H9 (cell line): ENCODE results near the gene ARL16. TPM values are rescaled to one million over a fixed set of nuclear protein-coding genes. Genes with fewer than 3 reads are reported as not detected.

Experiments used
- DNase-seq: peaks from one replicate; pipeline ENCODE4 v3.0.0-alpha.2; 2017
- H2AFZ ChIP-seq: one replicate; pipeline ENCODE4 v1.6.1; 2013; ENCODE audit warnings: mild to moderate bottlenecking, low read length, control low read depth, moderate library complexity
- H2AK5ac ChIP-seq: 2 replicates; pipeline ENCODE4 v1.6.1; 2013; ENCODE audit warnings: low read length, control low read depth, mixed read lengths; ENCODE audit not compliant: insufficient read length
- H2BK120ac ChIP-seq: one replicate; pipeline ENCODE4 v1.6.1; 2013; ENCODE audit warnings: low read depth, mild to moderate bottlenecking, low read length, control low read depth, inconsistent platforms; ENCODE audit not compliant: poor library complexity, severe bottlenecking
- H2BK12ac ChIP-seq: 2 replicates; pipeline ENCODE4 v1.6.1; 2013; ENCODE audit warnings: low read length, control low read depth, mixed read lengths, low read depth; ENCODE audit not compliant: insufficient read length
- H2BK15ac ChIP-seq: 2 replicates; pipeline ENCODE4 v1.6.1; 2013; ENCODE audit warnings: low read depth, low read length, control low read depth
- H2BK20ac ChIP-seq: one replicate; pipeline ENCODE4 v1.6.1; 2013; ENCODE audit warnings: low read depth, mild to moderate bottlenecking, low read length, control low read depth, inconsistent platforms; ENCODE audit not compliant: poor library complexity, severe bottlenecking
- H2BK5ac ChIP-seq: 2 replicates; pipeline ENCODE4 v1.6.1; 2013; ENCODE audit warnings: low read length, control low read depth, mixed read lengths; ENCODE audit not compliant: insufficient read length
- H3K14ac ChIP-seq: 2 replicates; pipeline ENCODE4 v1.6.1; 2013; ENCODE audit warnings: low read length, control low read depth; ENCODE audit not compliant: insufficient read depth
- H3K18ac ChIP-seq: 2 replicates; pipeline ENCODE4 v1.6.1; 2013; ENCODE audit warnings: low read depth, mild to moderate bottlenecking, mixed read lengths, low read length, control low read depth; ENCODE audit not compliant: insufficient read length
- H3K23ac ChIP-seq: 2 replicates; pipeline ENCODE4 v1.6.1; 2013; ENCODE audit warnings: low read length, control low read depth, mixed read lengths, low read depth; ENCODE audit not compliant: insufficient read length
- H3K23me2 ChIP-seq: 2 replicates; pipeline ENCODE4 v1.6.1; 2013; ENCODE audit warnings: low read depth, mild to moderate bottlenecking, mixed read lengths, low read length, control low read depth; ENCODE audit not compliant: insufficient read length, poor library complexity, severe bottlenecking
- H3K27ac ChIP-seq: 2 replicates; pipeline ENCODE4 v1.5.1; 2013; ENCODE audit warnings: low read length, control low read depth, mixed read lengths, low read depth; ENCODE audit not compliant: insufficient read length
- H3K27me3 ChIP-seq: 2 replicates; pipeline ENCODE4 v1.6.1; 2013; ENCODE audit warnings: low read length, control low read depth, inconsistent platforms; ENCODE audit not compliant: insufficient read depth
- H3K4ac ChIP-seq: 2 replicates; pipeline ENCODE4 v1.6.1; 2013; ENCODE audit warnings: low read depth, mild to moderate bottlenecking, control low read depth, inconsistent platforms, low read length, moderate library complexity
- H3K4me1 ChIP-seq: 2 replicates; pipeline ENCODE4 v1.6.1; 2013; ENCODE audit warnings: low read length, control low read depth, inconsistent platforms; ENCODE audit not compliant: insufficient read depth
- H3K4me2 ChIP-seq: 2 replicates; pipeline ENCODE4 v1.6.1; 2013; ENCODE audit warnings: low read length, control low read depth, mixed read lengths; ENCODE audit not compliant: insufficient read length, insufficient read depth
- H3K56ac ChIP-seq: 2 replicates; pipeline ENCODE4 v1.6.1; 2013; ENCODE audit warnings: low read depth, mild to moderate bottlenecking, mixed read lengths, low read length, control low read depth; ENCODE audit not compliant: insufficient read length
- H3K79me1 ChIP-seq: 2 replicates; pipeline ENCODE4 v1.6.1; 2013; ENCODE audit warnings: low read depth, mild to moderate bottlenecking, moderate library complexity, low read length, control low read depth, inconsistent platforms; ENCODE audit not compliant: insufficient read depth, poor library complexity, severe bottlenecking
- H3K79me2 ChIP-seq: 2 replicates; pipeline ENCODE4 v1.6.1; 2013; ENCODE audit warnings: low read length, control low read depth, inconsistent platforms; ENCODE audit not compliant: insufficient read depth
- H3K9ac ChIP-seq: 2 replicates; pipeline ENCODE4 v1.6.1; 2013; ENCODE audit warnings: low read length, control low read depth, mixed read lengths; ENCODE audit not compliant: insufficient read length; ENCODE audit errors: extremely low read depth
- H3K9me3 ChIP-seq: one replicate; pipeline ENCODE4 v1.6.1; 2013; ENCODE audit warnings: low read depth, low read length, inconsistent platforms; ENCODE audit not compliant: control insufficient read depth
- H3T11ph ChIP-seq: one replicate; pipeline ENCODE4 v1.6.1; 2013; ENCODE audit warnings: mild to moderate bottlenecking, low read length, control low read depth, inconsistent platforms
- H4K20me1 ChIP-seq: one replicate; pipeline ENCODE4 v1.6.1; 2013; ENCODE audit not compliant: control insufficient read depth, insufficient read length, insufficient read depth
- H4K5ac ChIP-seq: 2 replicates; pipeline ENCODE4 v1.6.1; 2013; ENCODE audit warnings: low read depth, mild to moderate bottlenecking, mixed read lengths, low read length, control low read depth; ENCODE audit not compliant: insufficient read length
- H4K8ac ChIP-seq: replicated peaks from 2 replicates; pipeline ENCODE4 v1.6.1; 2013; ENCODE audit warnings: low read length, control low read depth, mixed read lengths, low read depth; ENCODE audit not compliant: insufficient read length
- H4K91ac ChIP-seq: 2 replicates; pipeline ENCODE4 v1.6.1; 2013; ENCODE audit warnings: low read depth, mild to moderate bottlenecking, moderate library complexity, mixed read lengths, low read length, control low read depth; ENCODE audit not compliant: insufficient read length
- H3K27ac Mint-ChIP-seq, 3 experiments: 2 replicates in 2 of 3; 3 replicates in 1 of 3; pipeline ENCODE4 v1.8.0; 2020 to 2021; ENCODE audit warnings: mixed read lengths in 3 of 3, mild to moderate bottlenecking in 1 of 3, moderate library complexity in 1 of 3
- H3K27me3 Mint-ChIP-seq: 2 replicates; pipeline ENCODE4 v1.8.0; 2021; ENCODE audit warnings: low read depth, mild to moderate bottlenecking, moderate library complexity, mixed read lengths
- H3K36me3 Mint-ChIP-seq, 3 experiments: 2 replicates in 2 of 3; 3 replicates in 1 of 3; pipeline ENCODE4 v1.8.0; 2020 to 2021; ENCODE audit warnings: low read depth in 3 of 3, mixed read lengths in 3 of 3; ENCODE audit not compliant: insufficient read depth in 1 of 3
- H3K4me1 Mint-ChIP-seq, 2 experiments: 2 replicates each; pipeline ENCODE4 v1.8.0; 2020; ENCODE audit warnings: mixed read lengths in 2 of 2
- H3K4me3 Mint-ChIP-seq, 2 experiments: 2 replicates in 1 of 2; 3 replicates in 1 of 2; pipeline ENCODE4 v1.8.0; 2020 to 2021; ENCODE audit warnings: mild to moderate bottlenecking in 2 of 2, mixed read lengths in 2 of 2, moderate library complexity in 1 of 2
- H3K9me3 Mint-ChIP-seq, 2 experiments: 2 replicates in 1 of 2; 3 replicates in 1 of 2; pipeline ENCODE4 v1.8.0; 2020; ENCODE audit warnings: mild to moderate bottlenecking in 2 of 2, mixed read lengths in 2 of 2, moderate library complexity in 1 of 2
- WGBS: extraction: QIAGEN DNeasy Blood & Tissue Kit; methylation state at CpG from one replicate; pipeline ENCODE4 v1.1.7; 2013; ENCODE audit warnings: missing lambda C conversion rate, low lambda C conversion rate, mixed read lengths; ENCODE audit not compliant: insufficient read length; ENCODE audit errors: extremely low coverage; 5-methylcytosine and 5-hydroxymethylcytosine counted together
- total RNA-seq: library from RNA; stranded (reverse); gene quantifications from 2 replicates; pipeline ENCODE4 v1.2.1, GENCODE V29; 2021
- TF ChIP-seq, protein P1 (sequence below): fragments of 200-600 bp; sonication (generic); conservative IDR thresholded peaks from 3 replicates; pipeline ENCODE4 v1.8.0; 2021; ENCODE audit warnings: antibody characterized with exemption, mild to moderate bottlenecking

Gene ARL16
- total RNA-seq, 1 experiment from 2014 or later: 58.6 TPM

DNA sequence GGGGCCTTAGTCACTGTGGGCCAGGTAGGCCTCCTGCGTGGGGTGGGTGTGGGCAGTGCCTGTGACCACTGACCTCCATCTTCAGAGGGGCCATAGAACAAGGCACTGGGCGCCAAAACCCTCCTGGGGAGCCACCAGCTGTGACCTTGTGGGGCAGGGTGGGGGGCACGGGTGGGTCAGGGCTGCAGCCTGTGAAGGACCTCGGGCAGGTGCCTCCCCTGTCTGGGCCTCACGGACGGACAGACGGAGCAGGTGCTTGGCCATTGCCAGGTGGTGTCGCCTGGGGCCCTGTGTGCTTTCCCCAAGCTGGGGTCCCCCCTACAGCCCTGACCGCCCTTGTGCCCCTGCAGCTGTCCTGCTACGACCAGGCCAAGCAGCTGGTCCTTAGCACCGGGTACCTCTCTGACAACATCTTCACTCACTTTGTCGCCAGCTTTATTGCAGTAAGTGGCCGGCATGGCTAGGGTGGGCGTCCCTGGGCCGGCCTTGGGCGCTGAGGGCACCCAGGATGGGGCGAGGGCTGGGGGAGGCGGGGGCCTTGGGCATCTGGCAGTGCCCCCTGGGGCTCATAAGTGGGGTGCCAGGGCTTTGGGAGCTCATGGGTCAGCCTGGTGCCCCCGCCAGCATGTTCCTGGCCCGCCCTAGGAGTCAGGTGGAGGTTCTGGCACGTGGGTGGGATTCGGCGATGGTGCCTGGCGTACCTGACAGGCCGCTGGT is 33.6 kb upstream of the ARL16 start:
- H3K4ac ChIP-seq: no peak overlapping the region
- no CpG with 5 or more reads among the region's 25 CpGs for whole genome bisulfite sequencing
- H4K91ac ChIP-seq: no peak overlapping the region
- H3K18ac ChIP-seq: no peak overlapping the region
- H3K4me1 Mint-ChIP-seq: peaks cover 9 to 18% of the 10 kb centered on the region in 2 experiments
- no peak overlapping the region for H2BK12ac ChIP-seq
- H3K27ac Mint-ChIP-seq: no peak overlapping the region
- no peak overlapping the region for H2BK20ac ChIP-seq
- no peak overlapping the region for H3K56ac ChIP-seq
- H3K79me1 ChIP-seq: no peaks in the 10 kb centered on the region
- H3K23me2 ChIP-seq: peaks cover 6% of the 10 kb centered on the region
- H3K27ac ChIP-seq: no peak overlapping the region
- no peaks in the 10 kb centered on the region; a peak in 1 of 5 replicates for H3K9me3 Mint-ChIP-seq
- no peak overlapping the region for H4K8ac ChIP-seq
- no peak overlapping the region for H2BK5ac ChIP-seq
- no peak overlapping the region for H3K14ac ChIP-seq
- no peak for DNase-seq
- no peak overlapping the region for H2BK15ac ChIP-seq
- H3K4me2 ChIP-seq: no peak overlapping the region
- no peak overlapping the region for H2BK120ac ChIP-seq
- no peaks in the 10 kb centered on the region for H4K20me1 ChIP-seq
- H4K5ac ChIP-seq: no peak overlapping the region
- no peak overlapping the region for H2AK5ac ChIP-seq
- no peaks in the 10 kb centered on the region; the same call in 1 of the 2 replicates for H3K79me2 ChIP-seq
- no peak overlapping the region for H3K4me3 Mint-ChIP-seq
- H3K36me3 Mint-ChIP-seq: peaks cover 6 to 19% (median 14%) of the 10 kb centered on the region in 3 experiments
- H3K23ac ChIP-seq: no peak overlapping the region
- no peak overlapping the region for H2AFZ ChIP-seq
- no peaks in the 10 kb centered on the region; the same call in 1 of the 2 replicates for H3K27me3 Mint-ChIP-seq
- no peak overlapping the region for H3T11ph ChIP-seq
- H3K9me3 ChIP-seq: no peaks in the 10 kb centered on the region
- TF ChIP-seq, protein P1, sequence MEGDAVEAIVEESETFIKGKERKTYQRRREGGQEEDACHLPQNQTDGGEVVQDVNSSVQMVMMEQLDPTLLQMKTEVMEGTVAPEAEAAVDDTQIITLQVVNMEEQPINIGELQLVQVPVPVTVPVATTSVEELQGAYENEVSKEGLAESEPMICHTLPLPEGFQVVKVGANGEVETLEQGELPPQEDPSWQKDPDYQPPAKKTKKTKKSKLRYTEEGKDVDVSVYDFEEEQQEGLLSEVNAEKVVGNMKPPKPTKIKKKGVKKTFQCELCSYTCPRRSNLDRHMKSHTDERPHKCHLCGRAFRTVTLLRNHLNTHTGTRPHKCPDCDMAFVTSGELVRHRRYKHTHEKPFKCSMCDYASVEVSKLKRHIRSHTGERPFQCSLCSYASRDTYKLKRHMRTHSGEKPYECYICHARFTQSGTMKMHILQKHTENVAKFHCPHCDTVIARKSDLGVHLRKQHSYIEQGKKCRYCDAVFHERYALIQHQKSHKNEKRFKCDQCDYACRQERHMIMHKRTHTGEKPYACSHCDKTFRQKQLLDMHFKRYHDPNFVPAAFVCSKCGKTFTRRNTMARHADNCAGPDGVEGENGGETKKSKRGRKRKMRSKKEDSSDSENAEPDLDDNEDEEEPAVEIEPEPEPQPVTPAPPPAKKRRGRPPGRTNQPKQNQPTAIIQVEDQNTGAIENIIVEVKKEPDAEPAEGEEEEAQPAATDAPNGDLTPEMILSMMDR: no peak
- no peak overlapping the region for H3K9ac ChIP-seq
- no peaks in the 10 kb centered on the region for H3K27me3 ChIP-seq
- no peaks in the 10 kb centered on the region for H3K4me1 ChIP-seq
